WTC11 (cell line): ENCODE results near the gene MAPT. TPM values are rescaled to one million over a fixed set of nuclear protein-coding genes. Genes with fewer than 3 reads are reported as not detected.

Source experiments
- ATAC-seq: fragments of 200-7000 bp; cut with Tn5 transposase; 2 replicates; pipeline ENCODE4 v1.10.0; 2021; ENCODE audit warnings: mild to moderate bottlenecking, moderate library complexity
- CTCF ChIA-PET: fragments of 300-600 bp; sonication (Branson Sonifier 250); formaldehyde crosslinking; loops from one replicate; lab custom pipeline; 2021; ENCODE audit warnings: antibody characterized with exemption; lab: Charles Lee
- POLR2A ChIA-PET: fragments of 350-600 bp; sonication (Branson Sonifier 250); formaldehyde crosslinking; loops from one replicate; lab custom pipeline; 2021; ENCODE audit warnings: antibody characterized with exemption; lab: Charles Lee
- DNase-seq: peaks from one replicate; pipeline ENCODE4 v3.0.0; 2021; ENCODE audit warnings: low spot score
- H3K27ac Mint-ChIP-seq: 2 replicates; pipeline ENCODE4 v1.8.0; 2021; ENCODE audit warnings: mixed read lengths
- H3K27me3 Mint-ChIP-seq: 2 replicates; pipeline ENCODE4 v1.8.0; 2021; ENCODE audit warnings: low read depth, mild to moderate bottlenecking, moderate library complexity, mixed read lengths
- H3K36me3 Mint-ChIP-seq: 2 replicates; pipeline ENCODE4 v1.8.0; 2021; ENCODE audit warnings: mixed read lengths
- H3K4me1 Mint-ChIP-seq: 2 replicates; pipeline ENCODE4 v1.8.0; 2022; ENCODE audit warnings: mixed read lengths
- H3K4me3 Mint-ChIP-seq: 2 replicates; pipeline ENCODE4 v1.8.0; 2021; ENCODE audit warnings: mild to moderate bottlenecking, moderate library complexity, mixed read lengths
- H3K9me3 Mint-ChIP-seq: 2 replicates; pipeline ENCODE4 v1.8.0; 2021; ENCODE audit warnings: mixed read lengths
- ARID4B ChIP-seq: sonication (generic); formaldehyde crosslinking; IDR thresholded peaks from 2 replicates; pipeline ENCODE4 v1.8.0; 2023; ENCODE audit warnings: missing genetic modification reagents, mild to moderate bottlenecking, borderline replicate concordance
- ATF1 ChIP-seq: sonication (generic); formaldehyde crosslinking; IDR thresholded peaks from 2 replicates; pipeline ENCODE4 v1.8.1; 2023; ENCODE audit warnings: mild to moderate bottlenecking, moderate library complexity, missing genetic modification reagents
- CBFB ChIP-seq: sonication (generic); formaldehyde crosslinking; IDR thresholded peaks from 2 replicates; pipeline ENCODE4 v1.8.1; 2022; ENCODE audit warnings: mild to moderate bottlenecking, low read depth, missing genetic modification reagents
- CDX4 ChIP-seq: fragments of 250-450 bp; sonication (Bioruptor Pico); IDR thresholded peaks from 2 replicates; pipeline ENCODE4 v1.9.0; 2021; ENCODE audit warnings: moderate library complexity, mild to moderate bottlenecking, inconsistent platforms, borderline replicate concordance
- CTCF ChIP-seq: fragments of 200-600 bp; IDR thresholded peaks from 2 replicates; pipeline ENCODE4 v1.8.0; 2022; ENCODE audit warnings: antibody characterized with exemption
- ERG ChIP-seq: fragments of 250-450 bp; sonication (Bioruptor Pico); IDR thresholded peaks from 2 replicates; pipeline ENCODE4 v1.8.0; 2021; ENCODE audit warnings: mild to moderate bottlenecking
- ETV6 ChIP-seq: sonication (generic); formaldehyde crosslinking; IDR thresholded peaks from 2 replicates; pipeline ENCODE4 v1.8.1; 2022; ENCODE audit warnings: mild to moderate bottlenecking, missing genetic modification reagents
- GABPB1 ChIP-seq: sonication (generic); formaldehyde crosslinking; IDR thresholded peaks from 2 replicates; pipeline ENCODE4 v1.8.1; 2023; ENCODE audit warnings: mild to moderate bottlenecking, missing genetic modification reagents
- KAT7 ChIP-seq: sonication (generic); formaldehyde crosslinking; IDR thresholded peaks from 2 replicates; pipeline ENCODE4 v1.8.1; 2023; ENCODE audit warnings: missing genetic modification reagents, mild to moderate bottlenecking, borderline replicate concordance
- MLX ChIP-seq: sonication (generic); formaldehyde crosslinking; IDR thresholded peaks from 2 replicates; pipeline ENCODE4 v1.8.1; 2023; ENCODE audit warnings: mild to moderate bottlenecking, missing genetic modification reagents, moderate library complexity
- NR1H2 ChIP-seq: sonication (generic); formaldehyde crosslinking; IDR thresholded peaks from 2 replicates; pipeline ENCODE4 v1.9.0; 2021; ENCODE audit warnings: mild to moderate bottlenecking, moderate library complexity, missing genetic modification reagents
- NR2C2 ChIP-seq: sonication (generic); formaldehyde crosslinking; IDR thresholded peaks from 2 replicates; pipeline ENCODE4 v1.8.0; 2022; ENCODE audit warnings: mild to moderate bottlenecking, missing genetic modification reagents
- OVOL2 ChIP-seq: fragments of 250-450 bp; sonication (Bioruptor Pico); IDR thresholded peaks from 2 replicates; pipeline ENCODE4 v1.9.0; 2021; ENCODE audit warnings: mild to moderate bottlenecking, borderline replicate concordance
- PRDM15 ChIP-seq: sonication (generic); formaldehyde crosslinking; IDR thresholded peaks from 2 replicates; pipeline ENCODE4 v1.8.0; 2022; ENCODE audit warnings: missing genetic modification reagents
- PREB ChIP-seq: sonication (generic); formaldehyde crosslinking; IDR thresholded peaks from 2 replicates; pipeline ENCODE4 v1.8.1; 2022; ENCODE audit warnings: mild to moderate bottlenecking, missing genetic modification reagents, moderate library complexity, borderline replicate concordance
- RORB ChIP-seq: fragments of 250-450 bp; sonication (Bioruptor Pico); IDR thresholded peaks from 2 replicates; pipeline ENCODE4 v1.9.0; 2021; ENCODE audit warnings: mild to moderate bottlenecking
- SMAD3 ChIP-seq: sonication (generic); formaldehyde crosslinking; IDR thresholded peaks from 2 replicates; pipeline ENCODE4 v1.8.0; 2022; ENCODE audit warnings: missing genetic modification reagents, mild to moderate bottlenecking, borderline replicate concordance
- TEAD1 ChIP-seq: sonication (generic); formaldehyde crosslinking; IDR thresholded peaks from 2 replicates; pipeline ENCODE4 v1.8.0; 2022; ENCODE audit warnings: mild to moderate bottlenecking, missing genetic modification reagents
- ZBTB43 ChIP-seq: sonication (generic); formaldehyde crosslinking; IDR thresholded peaks from 2 replicates; pipeline ENCODE4 v1.8.1; 2023; ENCODE audit warnings: mild to moderate bottlenecking, missing genetic modification reagents
- ZNF138 ChIP-seq: sonication (generic); formaldehyde crosslinking; conservative IDR thresholded peaks from 2 replicates; pipeline ENCODE4 v1.8.1; 2022; ENCODE audit warnings: mild to moderate bottlenecking, moderate library complexity, missing genetic modification reagents
- ZNF671 ChIP-seq: fragments of 250-450 bp; sonication (Bioruptor Pico); IDR thresholded peaks from 2 replicates; pipeline ENCODE4 v1.8.0; 2021; ENCODE audit warnings: mild to moderate bottlenecking
- total RNA-seq: library from RNA; stranded (reverse); gene quantifications from 3 replicates; pipeline ENCODE4 v1.2.3, GENCODE V29; 2021

Gene MAPT
- total RNA-seq, 1 experiment from 2014 or later, result 2.2 TPM

GRCh38 chr17:45985447-45985846 lies 91.1 kb downstream of the MAPT start:
- POLR2A ChIA-PET, result no interaction called here
- H3K27me3 Mint-ChIP-seq, result 0 out of 2 replicates have a peak, but pooled peaks cover 2% of the 10 kb centered on the region
- H3K9me3 Mint-ChIP-seq, result peaks cover 5% of the 10 kb centered on the region
- no peak overlapping the region for H3K27ac Mint-ChIP-seq
- TF ChIP-seq ETV6 (no peak), ATF1 (CRISPR knock-in tag) (no peak), CDX4 (CRISPR knock-in tag) (no peak), PREB (CRISPR knock-in tag) (no peak), OVOL2 (CRISPR knock-in tag) (no peak), NR1H2 (CRISPR knock-in tag) (no peak), CBFB (no peak)
- TF ChIP-seq, all 79 proteins: peak for 0
- H3K4me1 Mint-ChIP-seq, result 0 out of 2 replicates have a peak, but pooled peaks cover 3% of the 10 kb centered on the region
- H3K4me3 Mint-ChIP-seq, result no peak overlapping the region
- H3K36me3 Mint-ChIP-seq, result no peaks in the 10 kb centered on the region
- ATAC-seq (no peak), DNase-seq (no peak)
- CTCF ChIA-PET, result interaction anchor here (4.0 kb wide), 1 partner anchor 14 kb away, joined by 35 read pairs; no protein-coding TSS in a partner anchor

GRCh38 chr17:45986056-45986455 lies 91.7 kb downstream of the MAPT start:
- H3K27me3 Mint-ChIP-seq, result 0 out of 2 replicates have a peak, but pooled peaks cover 2% of the 10 kb centered on the region
- H3K9me3 Mint-ChIP-seq, result peaks cover 5% of the 10 kb centered on the region
- ChIA-PET POLR2A (no interaction called here), CTCF (interaction anchor here (0.8 kb wide), 1 partner anchor 15 kb away, joined by 4 read pairs; no protein-coding TSS in a partner anchor)
- DNase-seq, result no peak
- no peaks in the 10 kb centered on the region for H3K36me3 Mint-ChIP-seq
- H3K4me1 Mint-ChIP-seq, result 0 out of 2 replicates have a peak, but pooled peaks cover 3% of the 10 kb centered on the region
- no peak for ATAC-seq
- no peak overlapping the region for H3K4me3 Mint-ChIP-seq
- H3K27ac Mint-ChIP-seq, result no peak overlapping the region
- TF ChIP-seq RORB (CRISPR knock-in tag) (no peak), TEAD1 (CRISPR knock-in tag) (no peak), SMAD3 (no peak), PRDM15 (no peak), KAT7 (CRISPR knock-in tag) (no peak), CTCF (no peak), GABPB1 (no peak), ZBTB43 (no peak), NR2C2 (CRISPR knock-in tag) (no peak), ERG (no peak), ZNF671 (CRISPR knock-in tag) (no peak), MLX (CRISPR knock-in tag) (no peak), ZNF138 (CRISPR knock-in tag) (no peak), ARID4B (CRISPR knock-in tag) (no peak)
